GM12878 (cell line): ENCODE data around the gene SPATA25. TPM values are rescaled to one million over a fixed set of nuclear protein-coding genes. Genes with fewer than 3 reads are reported as not detected.

Experiments used
- ATAC-seq: fragments of 200-7000 bp; cut with Tn5 transposase; 3 replicates; pipeline ENCODE4 v1.9.1; 2020; ENCODE audit warnings: mild to moderate bottlenecking, moderate library complexity
- BruUV-seq: library from RNA; stranded (reverse); fragments of 400-500 nt; replicated peaks from 2 replicates; lab custom pipeline; 2021; lab: Mats Ljungman, UMichigan
- CTCF ChIA-PET: fragments of 300-600 bp; sonication (Branson Sonifier 250); formaldehyde crosslinking; extraction: SDS; loops from one replicate; lab custom pipeline; 2021; ENCODE audit warnings: inconsistent platforms; lab: Yijun Ruan, JAX
- POLR2A ChIA-PET: fragments of 350-600 bp; formaldehyde crosslinking; extraction: SDS; loops from one replicate; lab custom pipeline; 2021; ENCODE audit warnings: inconsistent platforms; lab: Charles Lee
- RAD21 ChIA-PET: fragments of 300-600 bp; sonication (Branson Sonifier 250); formaldehyde crosslinking; loops from one replicate; lab custom pipeline; 2023; ENCODE audit warnings: antibody characterized with exemption; ENCODE audit not compliant: unreplicated experiment; lab: Charles Lee
- SMC1A ChIA-PET: fragments of 300-600 bp; sonication (Branson Sonifier 250); formaldehyde crosslinking; loops from one replicate; lab custom pipeline; 2023; ENCODE audit not compliant: unreplicated experiment, uncharacterized antibody; lab: Charles Lee
- DNase-seq: peaks from one replicate; pipeline ENCODE4 v3.0.0-alpha.2; 2011; ENCODE audit warnings: low read depth, low spot score
- FAIRE-seq: peaks from 3 replicates; lab custom pipeline; 2011; peaks lifted over from hg19 to GRCh38; lab: Jason Lieb, UNC
- H2AFZ ChIP-seq: 2 replicates; pipeline ENCODE4 v1.6.0; 2011; ENCODE audit warnings: low read depth, low read length, control low read depth; ENCODE audit not compliant: control insufficient read depth
- H3K27ac ChIP-seq: 2 replicates; pipeline ENCODE4 v1.5.1; 2011; ENCODE audit warnings: control low read depth; ENCODE audit not compliant: control insufficient read depth, insufficient read depth
- H3K27me3 ChIP-seq, 2 experiments: replicated peaks in 1 of 2; 2 replicates each; pipeline versions ENCODE4 v1.6.0 to v1.6.1; 2011; ENCODE audit warnings: low read length in 1 of 2; ENCODE audit not compliant: control insufficient read depth in 2 of 2, insufficient read depth in 2 of 2
- H3K36me3 ChIP-seq, 2 experiments: 2 replicates each; pipeline ENCODE4 v1.5.1; 2011; ENCODE audit warnings: low read length in 1 of 2; ENCODE audit not compliant: control insufficient read depth in 2 of 2, insufficient read depth in 2 of 2
- H3K4me1 ChIP-seq: 2 replicates; pipeline ENCODE4 v1.6.1; 2011; ENCODE audit warnings: mild to moderate bottlenecking, low read length, moderate library complexity, mixed read lengths; ENCODE audit not compliant: control insufficient read depth, insufficient read depth
- H3K4me2 ChIP-seq: 2 replicates; pipeline ENCODE4 v1.6.0; 2011; ENCODE audit warnings: control low read depth; ENCODE audit not compliant: control insufficient read depth, insufficient read depth
- H3K4me3 ChIP-seq: fragments of 200-600 bp; sonication (generic); 2 replicates; pipeline ENCODE4 v1.5.1; 2016
- H3K79me2 ChIP-seq: 2 replicates; pipeline ENCODE4 v1.6.0; 2011; ENCODE audit warnings: low read length; ENCODE audit not compliant: control insufficient read depth, insufficient read depth
- H3K9ac ChIP-seq: 2 replicates; pipeline ENCODE4 v1.8.0; 2011; ENCODE audit warnings: low read length, control low read depth, mixed read lengths; ENCODE audit not compliant: control insufficient read depth, insufficient read depth
- H3K9me3 ChIP-seq: replicated peaks from 3 replicates; pipeline ENCODE4 v1.5.1; 2011; ENCODE audit warnings: mild to moderate bottlenecking, low read length; ENCODE audit not compliant: control insufficient read depth, insufficient read depth
- H4K20me1 ChIP-seq: 2 replicates; pipeline ENCODE4 v1.6.0; 2011; ENCODE audit not compliant: control insufficient read depth, insufficient read depth
- CBX5 ChIP-seq: sonication (generic); IDR thresholded peaks from 2 replicates; pipeline ENCODE4 v1.6.1; 2016; ENCODE audit warnings: low read depth, moderate library complexity, mild to moderate bottlenecking, inconsistent platforms
- CHD2 ChIP-seq: IDR thresholded peaks from 2 replicates; pipeline ENCODE4 v1.6.1; 2011; ENCODE audit warnings: low read depth, low read length, improper control_type of control experiment, borderline replicate concordance
- GATAD2B ChIP-seq: fragments of 450-650 bp; conservative IDR thresholded peaks from 2 replicates; pipeline ENCODE4 v1.6.1; 2017; ENCODE audit warnings: low read depth, mild to moderate bottlenecking, moderate library complexity
- MEF2B ChIP-seq: fragments of 450-650 bp; IDR thresholded peaks from 2 replicates; pipeline ENCODE4 v1.6.1; 2018; ENCODE audit warnings: mild to moderate bottlenecking, moderate library complexity; ENCODE audit not compliant: partially characterized antibody, poor library complexity, severe bottlenecking
- RB1 ChIP-seq: fragments of 450-650 bp; formaldehyde crosslinking; IDR thresholded peaks from 2 replicates; pipeline ENCODE4 v1.6.1; 2017; ENCODE audit warnings: mild to moderate bottlenecking, borderline replicate concordance
- whole genome bisulfite sequencing: methylation state at CpG from one replicate; pipeline ENCODE4 v1.1.6; 2016; ENCODE audit warnings: low lambda C conversion rate; ENCODE audit not compliant: insufficient replicate concordance, insufficient coverage; ENCODE audit errors: missing lambda C conversion rate; 5-methylcytosine and 5-hydroxymethylcytosine counted together
- in situ Hi-C: fragments of 300-500 bp; cut with MboI; formaldehyde crosslinking; loops from 9 replicates; pipeline ENCODE4 v1.14.3; 2018; ENCODE audit warnings: mixed read lengths
- intact Hi-C: fragments of 100-400 bp; cut with micrococcal nuclease; formaldehyde crosslinking; loops from one replicate; pipeline ENCODE4 v1.14.2; 2022; ENCODE audit not compliant: unreplicated experiment
- polyA plus RNA-seq, 11 experiments: library from polyadenylated mRNA; depleted of rRNA in 4 of 11; unstranded in 6 of 11; stranded (reverse) in 5 of 11; fragments of >200 nt; fragmentation: Nextera tagmentation in 4 of 11; fragmentation: Illumina TruSeq in 1 of 11; extraction: Ambion mirVana in 4 of 11; extraction: Trizol in 1 of 11; gene quantifications; 1 replicate in 1 of 11; 2 replicates in 10 of 11; pipeline versions ENCODE4 v1.2.1 to v1.2.3, GENCODE V29; 2011 to 2016; ENCODE audit warnings: inconsistent platforms in 2 of 11, missing spikeins in 2 of 11, low read depth in 1 of 11
- total RNA-seq, 4 experiments: library from RNA; depleted of rRNA in 3 of 4; stranded (reverse); fragments of >200 nt in 3 of 4; fragmentation: Illumina TruSeq in 1 of 4; extraction: Trizol in 1 of 4; gene quantifications; 2 replicates each; pipeline versions ENCODE4 v1.2.1 to v1.2.3, GENCODE V29; 2013 to 2021
- TF ChIP-seq, protein P1 (sequence below): fragments of 450-650 bp; IDR thresholded peaks from 2 replicates; pipeline ENCODE4 v1.6.1; 2017; ENCODE audit warnings: low read depth, mild to moderate bottlenecking, moderate library complexity

SPATA25 gene
- total and polyA plus RNA-seq, 10 of the 15 experiments (the other 5 are each of a cell fraction or from before 2014, with no cell fraction given) = 0.28 to 2.9 (median 1.3) TPM; not detected in 3

DNA sequence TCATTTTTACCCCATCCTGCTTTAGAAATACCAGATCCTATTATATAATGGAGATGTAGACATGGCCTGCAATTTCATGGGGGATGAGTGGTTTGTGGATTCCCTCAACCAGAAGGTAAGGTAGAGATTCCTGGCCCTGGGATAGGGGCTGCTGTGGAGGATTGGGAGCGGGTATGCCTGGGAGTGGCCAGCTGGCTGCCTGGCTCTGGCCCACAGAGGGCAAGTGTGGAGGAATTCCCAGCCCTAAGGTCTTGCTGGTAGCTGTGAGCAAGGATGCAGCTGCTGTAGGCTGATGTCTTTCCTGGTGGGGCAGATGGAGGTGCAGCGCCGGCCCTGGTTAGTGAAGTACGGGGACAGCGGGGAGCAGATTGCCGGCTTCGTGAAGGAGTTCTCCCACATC is 10.3 kb upstream of the SPATA25 start (continued):
- TF ChIP-seq, protein P1, sequence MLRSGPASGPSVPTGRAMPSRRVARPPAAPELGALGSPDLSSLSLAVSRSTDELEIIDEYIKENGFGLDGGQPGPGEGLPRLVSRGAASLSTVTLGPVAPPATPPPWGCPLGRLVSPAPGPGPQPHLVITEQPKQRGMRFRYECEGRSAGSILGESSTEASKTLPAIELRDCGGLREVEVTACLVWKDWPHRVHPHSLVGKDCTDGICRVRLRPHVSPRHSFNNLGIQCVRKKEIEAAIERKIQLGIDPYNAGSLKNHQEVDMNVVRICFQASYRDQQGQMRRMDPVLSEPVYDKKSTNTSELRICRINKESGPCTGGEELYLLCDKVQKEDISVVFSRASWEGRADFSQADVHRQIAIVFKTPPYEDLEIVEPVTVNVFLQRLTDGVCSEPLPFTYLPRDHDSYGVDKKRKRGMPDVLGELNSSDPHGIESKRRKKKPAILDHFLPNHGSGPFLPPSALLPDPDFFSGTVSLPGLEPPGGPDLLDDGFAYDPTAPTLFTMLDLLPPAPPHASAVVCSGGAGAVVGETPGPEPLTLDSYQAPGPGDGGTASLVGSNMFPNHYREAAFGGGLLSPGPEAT = no peak
- no peak for TF ChIP-seq GATAD2B

GRCh38 chr20:45897289-45897688 is 9.9 kb upstream of the SPATA25 start:
- H3K27ac ChIP-seq = no peak overlapping the region
- BruUV-seq = no TSS peak
- POLR2A ChIA-PET = interaction anchor here (1.1 kb wide), 1 partner anchor 13 kb away, joined by 3 read pairs; no protein-coding TSS in a partner anchor
- no peak overlapping the region for H3K4me3 ChIP-seq
- ATAC-seq = no peak
- RAD21 ChIA-PET = no interaction called here
- no peak for FAIRE-seq
- in situ Hi-C loops (no loop called here), intact Hi-C loops (no loop called here)
- WGBS = 76% methylated on average over 2 of the region's 2 CpGs
- CTCF ChIA-PET = no interaction called here
- no peaks in the 10 kb centered on the region for H4K20me1 ChIP-seq
- peaks cover 0 to 4% of the 10 kb centered on the region in 2 experiments; a peak in 2 of 4 replicates for H3K36me3 ChIP-seq
- H3K9ac ChIP-seq = no peak overlapping the region
- TF ChIP-seq CBX5 (no peak), MEF2B (no peak), CHD2 (no peak), RB1 (no peak)
- no peak overlapping the region for H2AFZ ChIP-seq
- SMC1A ChIA-PET = no interaction called here
- no peaks in the 10 kb centered on the region for H3K9me3 ChIP-seq
- DNase-seq = no peak
- no peaks in the 10 kb centered on the region for H3K27me3 ChIP-seq
- H3K79me2 ChIP-seq = no peaks in the 10 kb centered on the region
- no peak overlapping the region for H3K4me2 ChIP-seq
- H3K4me1 ChIP-seq = peaks cover 9% of the 10 kb centered on the region
